ENCODE measurements around the gene CAB39.

The CAB39 gene

DNA sequence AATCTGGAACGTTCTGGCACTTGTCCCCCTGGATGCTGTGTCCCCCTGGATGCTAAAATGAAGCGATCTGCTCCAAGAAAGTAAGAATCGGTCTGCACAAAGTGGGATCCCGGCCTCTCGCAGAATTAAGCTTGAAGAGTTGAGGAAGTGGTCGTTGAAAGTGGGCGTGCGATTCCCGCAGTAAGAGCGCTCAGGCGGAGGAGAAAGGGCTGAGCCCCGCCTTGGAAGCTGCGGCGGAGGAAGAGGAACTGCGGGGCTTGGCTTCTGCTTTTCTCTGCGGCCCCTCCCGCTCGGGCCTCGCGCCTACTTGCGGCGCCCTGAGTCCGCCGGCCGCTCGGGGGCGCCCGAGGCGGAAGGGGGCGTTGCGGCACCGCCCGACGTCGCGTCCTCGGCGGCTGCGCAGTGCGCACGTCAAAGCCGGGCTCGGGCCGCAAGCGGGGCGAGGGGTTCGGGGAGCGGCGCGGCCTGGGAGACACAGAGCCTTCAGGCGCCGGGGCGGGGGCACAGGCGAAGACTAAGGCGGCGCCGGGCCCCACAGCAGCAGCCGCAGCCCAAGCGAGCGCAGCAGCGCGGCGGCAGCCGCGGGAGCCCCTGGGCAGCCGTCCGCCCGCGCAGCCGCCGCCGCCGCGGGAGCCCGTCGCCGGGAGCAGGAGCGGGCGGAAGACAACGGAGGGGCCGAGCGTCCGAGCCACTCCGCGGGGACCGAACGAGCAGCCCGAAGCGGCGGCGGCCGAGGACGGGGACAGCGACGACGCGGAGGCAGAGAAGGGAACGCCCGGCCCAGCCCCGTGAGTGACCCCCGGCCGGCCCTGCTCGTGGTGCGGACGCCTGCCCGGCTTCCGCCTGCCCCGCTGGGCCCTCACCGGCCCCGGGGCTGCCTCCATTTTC is at the start of gene CAB39:
Gene CAB39, plus strand, starts transcription at position 400 of the 888 bp plus-strand sequence. CDS start 47,160 bp downstream, outside the sequence.
- DNase-seq (ENCODE audit: low read depth in 2 of 2), result peak; percentile 76

DNA sequence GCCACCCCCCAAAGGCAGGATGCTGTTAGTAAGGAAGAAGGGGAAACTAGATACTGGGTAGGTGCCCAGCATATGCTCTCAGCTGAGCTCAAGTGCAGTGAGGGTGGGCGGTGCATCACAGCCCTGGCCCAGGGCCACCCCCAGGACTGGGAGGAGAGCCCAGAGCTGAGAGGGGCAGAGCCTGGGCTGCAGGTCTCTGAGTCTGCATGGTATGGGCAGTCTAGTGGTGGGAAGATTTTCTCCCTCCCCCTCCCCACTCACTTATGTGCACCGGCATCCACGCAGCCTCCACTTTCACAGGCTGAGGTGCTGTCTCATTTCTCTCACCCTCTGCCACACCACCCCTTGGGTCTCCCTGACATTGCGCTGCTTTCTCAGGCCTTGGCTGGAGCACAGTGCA is 48.5 kb upstream of the CAB39 start:
- no peak for DNase-seq (ENCODE audit: low read depth in 2 of 2)

DNA sequence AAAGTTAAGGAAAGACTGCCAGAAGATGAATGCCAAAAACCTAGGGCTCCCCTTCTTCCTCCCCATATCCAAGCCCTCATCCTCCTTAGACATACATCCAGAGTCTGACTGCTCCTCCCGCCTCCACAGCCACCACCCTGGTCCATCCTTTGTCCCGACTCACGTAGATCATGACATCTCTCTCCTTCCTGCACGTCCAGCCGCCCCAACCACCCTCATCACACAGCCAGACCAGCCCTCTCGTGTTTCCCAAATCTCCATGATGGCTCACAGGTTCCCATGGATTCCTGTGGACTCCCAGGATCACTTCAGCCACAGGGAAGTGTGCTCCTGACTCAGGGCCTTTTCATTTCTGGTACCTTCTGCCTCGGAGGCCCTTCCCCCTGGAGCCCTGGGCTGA is 47.8 kb upstream of the CAB39 start:
- no peak for DNase-seq (ENCODE audit: low read depth in 2 of 2)

DNA sequence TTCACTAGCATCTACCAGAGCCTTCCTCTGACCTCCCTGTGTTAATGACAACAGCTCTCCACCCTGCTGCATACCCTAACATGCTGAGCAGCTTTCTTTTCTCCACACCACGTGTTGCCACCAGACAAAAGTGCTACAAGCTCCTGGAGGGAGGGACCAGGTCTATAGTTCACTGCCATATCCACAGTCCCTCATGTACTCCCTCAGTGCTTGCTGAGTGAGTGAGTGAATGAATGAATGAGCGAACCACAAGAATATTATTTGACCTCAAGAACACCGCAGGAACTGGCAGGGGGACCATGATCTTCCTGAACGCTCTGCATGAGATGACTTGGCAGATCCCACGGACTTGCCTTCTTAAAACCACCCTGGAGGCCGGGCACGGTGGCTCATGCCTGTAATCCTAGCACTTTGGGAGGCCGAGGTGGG is 47.4 kb upstream of the CAB39 start:
- DNase-seq (ENCODE audit: low read depth in 2 of 2), result no peak

DNA sequence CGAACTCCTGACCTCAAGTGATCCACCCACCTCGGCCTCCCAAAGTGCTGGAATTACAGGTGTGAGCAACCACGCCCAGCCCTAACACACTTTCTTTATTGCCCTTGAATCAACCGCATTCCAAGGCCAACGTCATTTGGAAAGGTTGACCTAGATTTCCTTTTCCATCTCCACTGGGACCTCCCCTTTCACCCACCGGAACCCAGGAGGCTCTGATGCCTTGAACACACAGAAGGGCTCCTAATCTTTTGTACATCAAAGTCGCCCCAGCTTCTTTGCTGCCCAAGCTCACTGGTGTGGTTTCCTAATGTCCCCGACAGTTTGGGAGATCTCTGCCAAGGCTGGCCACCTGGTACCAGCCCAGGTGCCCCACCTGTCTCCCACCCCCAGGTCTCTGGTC is 46.2 kb upstream of the CAB39 start:
- no peak for DNase-seq (ENCODE audit: low read depth in 2 of 2)

DNA sequence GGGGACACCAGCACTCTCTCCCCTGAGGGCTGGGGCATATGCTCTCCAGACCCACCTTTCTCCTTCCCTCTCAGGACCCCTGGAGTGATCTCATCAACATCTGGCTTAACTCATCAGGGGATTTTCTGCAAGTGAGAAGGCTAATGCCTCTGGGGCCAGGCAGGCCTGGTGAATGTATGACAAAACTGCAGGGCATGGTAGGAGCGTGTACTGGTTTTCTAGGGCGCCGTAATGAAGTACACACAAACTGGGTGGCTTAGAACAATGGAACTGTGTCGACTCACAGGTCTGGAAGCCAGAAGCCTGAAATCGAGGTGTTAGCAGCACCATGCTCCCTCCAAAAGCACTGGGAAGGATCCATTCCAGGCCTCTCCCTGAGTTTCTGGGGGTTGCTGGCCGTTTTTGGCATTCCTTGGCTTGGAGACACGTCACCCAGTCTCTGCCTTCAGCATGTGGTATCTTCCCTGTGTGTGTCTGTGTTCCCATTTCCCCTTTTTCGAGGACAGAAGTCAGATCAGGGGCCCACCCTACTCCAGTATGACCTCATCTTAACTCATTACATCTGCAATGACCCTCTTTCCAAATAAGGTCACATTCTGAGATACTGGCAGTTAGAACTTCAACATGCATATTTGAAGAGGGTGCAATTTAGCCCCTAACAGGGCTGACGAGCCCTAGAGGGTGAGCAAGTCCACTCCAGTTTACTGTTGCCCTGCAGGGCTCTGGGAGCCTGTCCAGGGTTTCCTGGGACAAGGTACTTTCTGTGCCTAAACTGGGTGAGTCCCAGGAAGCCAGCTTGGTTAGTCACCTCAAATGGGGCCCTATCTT is 45.5 kb upstream of the CAB39 start:
- DNase-seq (ENCODE audit: low read depth in 2 of 2), result no peak

DNA sequence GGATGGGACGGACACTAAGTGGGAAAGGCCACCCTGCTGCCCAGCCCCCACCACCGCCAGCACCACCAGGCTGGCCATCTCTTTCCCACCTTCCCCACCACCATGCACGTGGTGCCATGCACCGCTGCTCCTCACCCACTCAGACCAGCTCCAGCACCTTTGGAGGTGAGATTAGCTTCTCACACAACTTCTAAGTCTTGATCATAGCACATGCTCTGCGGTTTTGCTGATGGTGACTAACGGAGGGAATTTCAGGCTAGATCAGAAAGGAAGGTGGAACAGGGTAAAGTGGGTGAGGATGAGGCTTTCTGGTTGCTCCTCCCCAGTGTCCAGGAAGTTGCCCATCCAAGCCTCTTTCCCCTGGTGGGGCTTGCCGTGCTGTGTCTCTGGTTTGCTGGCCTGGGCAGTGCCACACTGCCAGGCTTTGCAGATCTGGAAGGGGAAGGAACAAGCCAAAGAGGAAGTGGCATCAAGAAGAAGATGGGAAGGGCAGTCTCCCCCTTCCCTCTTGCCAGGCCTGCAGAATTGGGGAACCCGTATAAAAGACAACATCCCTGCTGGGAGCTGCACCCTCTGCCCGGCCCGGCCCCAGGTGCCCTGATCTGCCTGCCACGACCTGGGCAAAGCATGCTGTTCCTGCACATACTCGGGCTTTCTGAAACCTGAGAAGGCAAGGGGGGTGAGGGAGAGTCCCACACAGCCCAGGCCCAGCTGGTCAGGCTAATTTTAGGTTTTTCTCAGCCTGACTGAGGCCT is 44.3 kb upstream of the CAB39 start:
- no peak for DNase-seq (ENCODE audit: low read depth in 2 of 2)

DNA sequence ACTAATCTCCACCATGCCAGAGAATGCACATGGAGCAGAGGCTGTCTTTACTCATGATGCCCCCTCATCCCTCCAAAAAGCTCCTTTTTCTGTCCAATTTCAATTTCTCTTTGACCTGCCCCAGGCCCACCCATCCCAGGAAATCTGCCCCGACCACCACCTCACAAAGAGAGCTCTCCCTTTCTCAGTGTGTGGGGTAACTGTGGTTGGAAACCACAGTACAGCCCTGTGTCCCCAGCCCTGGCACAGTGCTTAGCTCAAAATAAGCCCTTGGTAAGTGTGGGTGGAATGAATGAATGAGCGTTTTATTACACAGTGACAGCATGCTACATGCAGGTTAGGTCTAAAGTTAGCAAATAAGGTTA is 43.7 kb upstream of the CAB39 start:
- DNase-seq (ENCODE audit: low read depth in 2 of 2), result no peak

DNA sequence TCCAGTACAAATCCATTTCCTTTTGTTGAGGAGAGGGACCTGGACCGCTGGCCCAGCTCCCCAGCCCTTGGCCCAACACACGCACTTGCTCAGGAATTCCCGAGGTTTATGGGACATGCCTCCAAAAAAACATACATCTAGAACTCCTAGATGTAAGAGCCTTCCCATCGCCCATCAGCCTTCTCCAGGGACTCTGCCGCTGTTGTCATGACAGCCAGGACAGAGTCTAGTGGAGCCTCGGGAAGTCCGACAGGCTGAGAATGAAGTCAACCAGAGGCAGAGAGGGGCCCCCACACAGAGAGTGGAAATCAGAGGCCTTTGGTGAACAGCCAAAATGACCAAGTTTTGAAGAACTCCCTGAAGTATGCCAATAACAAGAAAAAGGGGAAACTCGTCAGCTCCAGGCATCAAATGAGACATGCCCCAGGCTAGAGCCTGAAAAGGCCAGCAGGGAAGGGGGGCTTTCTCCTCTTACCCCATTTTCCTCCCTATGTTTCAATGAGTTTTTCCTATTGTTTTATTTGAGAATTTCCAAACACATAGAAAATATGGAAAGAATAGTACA is 43.2 kb upstream of the CAB39 start:
- DNase-seq (ENCODE audit: low read depth in 2 of 2), result no peak

DNA sequence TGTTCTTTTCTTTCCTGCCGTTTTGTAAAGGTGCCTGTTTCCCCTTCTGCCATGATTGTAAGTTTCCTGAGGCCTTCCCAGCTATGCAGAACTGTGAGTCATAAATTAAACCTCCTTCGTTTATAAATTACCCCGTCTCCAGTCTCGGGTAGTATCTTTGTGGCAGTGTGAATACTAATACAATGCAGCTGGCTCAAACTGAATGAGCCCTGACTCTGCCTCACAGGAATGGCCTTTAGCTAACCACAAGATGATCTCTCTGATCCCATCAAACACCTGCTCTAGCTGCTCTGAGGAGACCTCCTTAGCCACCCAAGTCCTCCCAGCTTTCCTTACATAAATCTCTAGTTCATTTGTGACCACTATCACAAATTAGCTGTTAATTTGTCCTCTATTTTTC is 41.5 kb upstream of the CAB39 start:
- DNase-seq (ENCODE audit: low read depth in 2 of 2), result no peak

DNA sequence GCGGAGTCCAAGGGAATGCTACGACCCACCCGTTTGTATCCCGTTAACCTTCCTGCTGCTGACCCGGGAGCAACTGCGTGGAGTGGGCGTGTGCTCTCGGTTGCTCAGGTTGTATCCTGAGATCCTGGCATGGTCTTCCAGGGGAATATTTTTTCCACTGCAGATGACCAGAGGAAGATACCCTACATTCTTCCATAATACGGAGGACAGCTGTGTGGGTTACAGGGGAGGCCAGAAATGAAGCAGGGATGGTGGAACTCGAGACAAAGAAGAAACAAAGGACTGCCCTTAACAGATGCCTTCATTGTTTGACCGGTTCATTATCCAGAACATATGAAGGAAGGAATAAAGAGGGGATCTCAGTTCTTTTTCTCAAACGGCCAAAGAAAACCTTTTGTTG is 39.8 kb upstream of the CAB39 start:
- DNase-seq (ENCODE audit: low read depth in 2 of 2), result no peak

DNA sequence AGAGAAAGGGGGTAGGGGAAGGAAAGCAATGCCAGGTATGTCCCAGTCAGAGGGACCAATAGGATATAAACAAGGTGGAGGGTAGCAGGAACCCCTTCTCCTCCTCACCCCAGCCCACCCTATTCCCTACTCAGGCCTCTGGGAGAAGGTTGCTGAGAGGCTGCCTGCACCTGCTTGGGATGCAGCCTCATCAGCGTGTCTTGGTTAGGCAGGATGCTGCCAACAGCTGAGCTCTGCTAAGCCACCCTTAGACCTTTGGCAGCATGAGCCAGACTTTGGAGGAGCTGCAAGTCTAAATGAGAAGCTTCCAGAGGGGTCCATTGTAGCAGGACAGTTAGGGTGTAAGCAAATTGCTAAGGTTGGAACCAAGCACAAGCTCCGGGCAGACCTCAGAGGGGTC is 38.2 kb upstream of the CAB39 start:
- no peak for DNase-seq (ENCODE audit: low read depth in 2 of 2)

DNA sequence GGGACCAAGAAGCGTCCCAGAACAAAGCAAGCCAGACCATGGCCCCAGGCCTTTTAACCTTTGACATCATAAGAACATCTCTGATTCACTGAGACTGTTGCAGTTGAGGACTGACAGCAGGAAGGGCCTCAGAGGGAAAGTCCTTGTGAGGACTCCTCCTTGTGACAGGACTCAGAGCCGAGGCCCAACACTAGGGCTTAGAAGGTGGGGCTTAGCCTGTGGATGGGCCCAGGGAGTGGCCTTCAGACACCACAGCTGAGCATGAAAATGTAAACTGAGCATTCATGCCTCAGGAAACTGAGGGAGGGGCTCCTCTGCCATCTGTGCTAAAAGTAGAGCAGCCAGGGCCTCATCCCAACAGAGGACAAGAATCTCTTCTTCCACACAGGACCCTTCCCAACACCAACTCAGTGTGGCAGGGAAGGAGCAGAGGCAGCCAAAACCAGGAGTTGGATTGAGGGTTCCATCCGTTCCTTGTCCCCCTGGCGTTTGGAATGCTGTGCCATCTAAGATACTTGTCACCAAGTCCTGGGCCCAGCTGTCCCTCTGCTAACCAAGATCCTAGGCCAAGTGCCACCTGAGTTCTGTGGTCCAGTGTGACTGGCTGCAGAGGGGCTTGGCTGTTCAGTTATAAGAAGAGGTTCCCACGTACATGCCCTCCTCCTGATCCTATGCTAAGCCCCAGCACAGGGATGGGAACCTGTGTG is 37.5 kb upstream of the CAB39 start:
- no peak for DNase-seq (ENCODE audit: low read depth in 2 of 2)

DNA sequence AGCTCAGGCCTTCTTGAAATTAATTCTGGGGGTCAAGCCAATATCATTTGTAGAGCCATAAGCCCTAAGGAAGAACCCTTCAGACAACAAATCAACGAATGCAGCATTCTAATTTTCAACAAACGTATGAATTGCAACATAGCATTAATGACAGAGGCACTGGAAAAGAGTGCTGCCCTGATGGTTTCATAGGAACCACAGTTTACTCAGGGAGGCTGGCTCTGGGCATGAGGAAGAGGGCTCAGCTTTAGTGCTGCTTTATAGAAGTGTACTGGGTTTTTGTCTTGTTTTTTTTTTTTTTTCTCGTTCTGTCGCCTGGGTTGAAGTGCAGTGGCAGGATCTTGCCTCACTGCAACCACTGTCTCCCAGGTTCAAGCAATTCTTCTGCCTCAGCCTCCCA is 36.1 kb upstream of the CAB39 start:
- no peak for DNase-seq (ENCODE audit: low read depth in 2 of 2)

DNA sequence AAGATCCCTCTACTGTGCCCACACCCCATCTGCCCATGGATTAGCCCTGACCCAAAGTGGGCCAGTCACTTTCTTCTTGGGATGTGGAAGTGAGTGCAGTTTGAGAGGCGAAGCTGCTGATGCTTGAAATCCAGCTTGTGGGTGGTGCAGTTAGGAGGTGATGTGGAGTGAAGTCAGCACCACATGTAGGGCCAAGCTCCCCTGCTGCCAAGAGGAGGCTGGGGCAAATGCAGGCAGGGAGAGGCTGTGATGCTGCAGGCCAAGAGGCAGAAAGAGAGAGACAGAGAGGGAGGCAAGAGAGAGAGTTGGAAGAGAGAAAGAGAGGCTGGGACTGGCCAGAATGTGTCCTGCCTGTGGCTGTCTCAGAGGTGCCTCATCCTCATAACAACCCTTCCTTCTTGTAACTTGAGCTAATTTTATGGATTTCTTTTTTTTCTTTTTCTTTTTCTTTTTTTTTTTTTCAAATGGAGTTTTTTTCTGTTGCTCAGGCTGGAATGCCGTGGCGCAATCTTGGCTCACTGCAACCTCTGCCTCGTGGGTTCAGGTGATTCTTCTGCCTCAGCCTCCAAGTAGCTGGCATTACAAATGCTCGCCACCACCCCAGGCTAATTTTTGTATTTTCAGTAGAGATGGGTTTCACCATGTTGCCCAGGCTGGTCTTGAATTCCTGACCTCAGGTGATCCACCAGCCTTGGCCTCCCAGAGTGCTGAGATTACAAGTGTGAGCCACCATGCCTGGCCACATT is 35.3 kb upstream of the CAB39 start:
- no peak for DNase-seq (ENCODE audit: low read depth in 2 of 2)

DNA sequence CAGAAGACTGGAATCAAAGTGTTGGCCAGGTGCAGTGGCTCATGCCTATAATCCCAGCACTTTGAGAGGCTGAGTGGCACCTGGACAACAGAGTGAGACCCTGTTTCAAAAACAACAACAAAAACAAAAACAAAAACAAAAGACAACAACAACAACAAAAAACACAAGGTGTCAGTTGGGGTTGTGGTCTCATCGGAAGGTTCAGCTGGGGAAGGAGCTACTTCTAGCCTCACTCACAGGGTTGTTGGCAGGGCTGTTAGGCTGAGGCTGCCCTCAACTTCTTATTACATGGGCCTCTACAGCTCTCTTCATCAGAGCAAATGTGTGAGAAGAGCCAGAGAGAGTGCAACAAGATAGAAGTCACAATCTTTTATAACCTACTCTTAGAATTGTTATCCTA is 34.6 kb upstream of the CAB39 start:
- no peak for DNase-seq (ENCODE audit: low read depth in 2 of 2)

DNA sequence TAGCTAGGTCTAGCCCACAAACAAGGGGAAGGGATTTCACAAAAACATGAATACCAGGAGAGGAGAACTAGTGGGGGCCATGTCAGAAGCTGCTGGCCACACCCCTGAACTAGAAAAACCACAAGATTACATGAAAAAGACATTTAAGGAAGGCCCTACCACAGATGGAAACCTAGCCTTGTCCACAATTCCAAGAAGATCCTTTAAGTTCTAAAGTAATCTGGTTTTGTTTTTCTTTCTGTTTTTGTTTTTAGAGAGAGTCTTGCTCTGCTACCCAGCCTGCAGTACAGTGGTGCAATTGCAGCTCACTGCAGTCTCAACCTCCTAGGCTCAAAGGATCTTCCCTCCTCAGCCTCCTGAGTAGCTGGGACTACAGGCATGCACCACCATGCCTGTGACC is 34.2 kb upstream of the CAB39 start:
- no peak for DNase-seq (ENCODE audit: low read depth in 2 of 2)

DNA sequence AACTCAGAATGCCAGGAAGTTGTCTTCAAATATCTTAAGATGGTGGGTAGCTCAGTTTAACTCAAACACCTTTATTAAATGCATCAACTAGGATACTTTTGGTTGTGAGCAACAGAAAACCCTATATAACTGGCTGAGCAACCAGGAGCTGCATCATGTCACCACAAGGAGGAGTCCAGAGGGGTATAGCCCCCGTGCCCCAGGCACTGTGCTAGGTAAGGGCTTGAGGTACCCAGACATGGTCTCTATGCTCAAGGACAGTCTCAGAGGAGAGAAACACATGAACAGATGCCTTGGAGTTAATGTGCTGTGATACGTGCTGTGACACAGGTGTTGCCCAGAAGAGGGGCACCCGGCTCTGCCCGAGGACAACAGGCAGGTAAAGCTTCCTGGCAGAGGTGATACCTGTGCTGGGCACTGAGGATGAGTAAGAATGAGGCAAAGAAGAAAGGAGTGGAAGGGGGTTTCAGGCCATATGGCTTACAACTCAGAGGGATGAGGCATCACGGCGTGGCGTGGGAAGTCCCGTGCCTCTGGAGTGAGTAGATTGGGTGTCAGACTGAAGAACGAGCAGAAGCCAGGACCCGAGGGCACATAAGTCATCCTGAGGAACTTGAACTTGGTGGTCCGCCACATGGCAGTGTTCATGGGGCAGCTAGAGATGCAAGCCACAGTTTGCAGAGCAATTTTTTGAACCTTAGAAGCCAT is 32.0 kb upstream of the CAB39 start:
- DNase-seq (ENCODE audit: low read depth in 2 of 2), result no peak

DNA sequence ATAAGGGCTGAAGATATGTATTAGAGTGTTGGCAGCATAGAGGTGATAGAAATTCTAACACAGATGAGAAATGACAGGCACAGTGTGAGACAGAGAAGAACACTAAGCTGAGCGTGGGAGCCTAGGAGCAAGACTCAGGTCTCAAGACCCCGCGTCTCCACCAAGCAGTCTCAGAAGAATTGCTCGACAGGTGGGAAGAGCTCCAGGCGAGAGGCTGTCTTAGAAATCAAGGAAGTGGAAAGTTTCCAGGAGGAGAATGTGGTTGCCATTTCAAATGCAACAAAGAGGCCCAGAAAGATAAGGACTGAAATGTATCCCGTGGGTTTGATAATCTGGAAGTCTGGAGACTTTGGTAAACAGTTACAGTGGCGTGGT is 31.5 kb upstream of the CAB39 start:
- DNase-seq (ENCODE audit: low read depth in 2 of 2), result no peak

DNA sequence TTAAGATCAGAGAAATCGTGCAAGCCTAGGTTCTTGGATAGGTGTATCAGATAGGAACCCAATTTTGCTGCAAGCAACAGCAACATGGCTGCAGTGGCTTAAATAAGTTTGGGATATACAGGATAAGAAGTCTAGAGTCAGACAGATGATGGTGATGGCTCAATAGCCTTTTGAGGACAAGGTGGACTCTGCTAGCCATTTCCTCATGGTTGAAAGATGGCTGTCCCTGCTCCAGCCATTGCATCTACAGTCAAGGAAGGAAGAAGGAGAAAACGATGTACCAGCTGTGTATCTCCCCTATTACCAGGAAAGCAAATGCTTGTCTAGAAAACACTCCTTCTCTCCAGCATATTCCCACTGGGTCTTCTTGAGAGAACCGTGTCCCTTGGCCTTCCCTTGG is 30.1 kb upstream of the CAB39 start:
- no peak for DNase-seq (ENCODE audit: low read depth in 2 of 2)

Measured in activated CD4-positive, alpha-beta T cell treated with anti-CD3 and anti-CD28 coated beads for 24 hours (primary cell).